Activated B cell treated with CpG ODN at 0.5 μM for 24 hours (primary cell): Measurements from ENCODE around the gene HOXC6. TPM values are rescaled to one million over a fixed set of nuclear protein-coding genes. Genes with fewer than 3 reads are reported as not detected.

Experiments
- ATAC-seq: fragments of 200-7000 bp; cut with Tn5 transposase; one replicate; pipeline ENCODE4 v1.10.0; 2021; ENCODE audit warnings: low read depth, mild to moderate bottlenecking, moderate library complexity
- CTCF ChIA-PET: fragments of 350-600 bp; sonication (Branson Sonifier 250); formaldehyde crosslinking; loops from one replicate; lab custom pipeline; 2021; ENCODE audit warnings: antibody characterized with exemption; lab: Charles Lee
- POLR2A ChIA-PET: fragments of 350-600 bp; sonication (Branson Sonifier 250); formaldehyde crosslinking; loops from one replicate; lab custom pipeline; 2021; ENCODE audit warnings: antibody characterized with exemption; lab: Charles Lee
- DNase-seq: peaks from one replicate; pipeline ENCODE4 v3.0.0; 2022
- H3K27ac Mint-ChIP-seq: one replicate; pipeline ENCODE4 v1.8.0; 2020; ENCODE audit warnings: mixed read lengths
- H3K27me3 Mint-ChIP-seq: one replicate; pipeline ENCODE4 v1.8.0; 2021; ENCODE audit warnings: mixed read lengths
- H3K36me3 Mint-ChIP-seq: one replicate; pipeline ENCODE4 v1.8.0; 2021; ENCODE audit warnings: low read depth, mixed read lengths
- H3K4me1 Mint-ChIP-seq: one replicate; pipeline ENCODE4 v1.8.0; 2021; ENCODE audit warnings: mixed read lengths
- H3K4me3 Mint-ChIP-seq: one replicate; pipeline ENCODE4 v1.8.0; 2020; ENCODE audit warnings: mild to moderate bottlenecking, mixed read lengths
- H3K9me3 Mint-ChIP-seq: one replicate; pipeline ENCODE4 v1.8.0; 2020; ENCODE audit warnings: mixed read lengths
- CTCF ChIP-seq: fragments of 200-600 bp; IDR thresholded peaks from one replicate; pipeline ENCODE4 v1.8.0; 2022; ENCODE audit warnings: antibody characterized with exemption, mild to moderate bottlenecking
- intact Hi-C: fragments of 100-400 bp; cut with micrococcal nuclease; formaldehyde crosslinking; loops from one replicate; pipeline ENCODE4 v1.15.1; 2024
- total RNA-seq: library from RNA; stranded (reverse); gene quantifications from 2 replicates; pipeline ENCODE4 v1.2.3, GENCODE V29; 2022

The HOXC6 gene
- total RNA-seq, 1 donor from 2014 or later = not detected

- H3K9me3 Mint-ChIP-seq = no peaks in the 10 kb centered on the region
- DNase-seq = no peak
- H3K4me3 Mint-ChIP-seq = no peak overlapping the region
- H3K36me3 Mint-ChIP-seq = no peaks in the 10 kb centered on the region
- H3K27ac Mint-ChIP-seq = no peak overlapping the region
- no peak for ATAC-seq
- POLR2A ChIA-PET = interaction anchor here (0.9 kb wide), 1 partner anchor 12 kb away, joined by 6 read pairs; the partner anchor contains the start of gene HOXC4
- intact Hi-C loops = no loop called here
- peaks cover 41% of the 10 kb centered on the region for H3K27me3 Mint-ChIP-seq
- CTCF ChIA-PET = no interaction called here
- no peaks in the 10 kb centered on the region for H3K4me1 Mint-ChIP-seq
- no peak for TF ChIP-seq CTCF
These were observed 37.4 kb downstream of the HOXC6 start for GRCh38 chr12:54065677-54066076.

GRCh38 chr12:54066408-54066807 is 38.2 kb downstream of the HOXC6 start:
- intact Hi-C loops = no loop called here
- POLR2A ChIA-PET = interaction anchor here (0.9 kb wide), 1 partner anchor 13 kb away, joined by 6 read pairs; the partner anchor contains the start of gene HOXC4
- ATAC-seq = no peak
- TF ChIP-seq CTCF = no peak
- Mint-ChIP-seq H3K4me1 (no peaks in the 10 kb centered on the region), H3K27me3 (peaks cover 45% of the 10 kb centered on the region), H3K4me3 (no peak overlapping the region), H3K36me3 (no peaks in the 10 kb centered on the region), H3K9me3 (no peaks in the 10 kb centered on the region), H3K27ac (no peak overlapping the region)
- DNase-seq = no peak
- CTCF ChIA-PET = interaction anchor here (1.0 kb wide), 1 partner anchor 125 kb away, joined by 3 read pairs; no protein-coding TSS in a partner anchor

GRCh38 chr12:54068418-54069070 is 40.3 kb downstream of the HOXC6 start:
- intact Hi-C loops = no loop called here
- Mint-ChIP-seq H3K4me3 (no peak overlapping the region), H3K27me3 (peaks cover 36% of the 10 kb centered on the region), H3K9me3 (no peaks in the 10 kb centered on the region), H3K36me3 (no peaks in the 10 kb centered on the region), H3K27ac (no peak overlapping the region), H3K4me1 (no peaks in the 10 kb centered on the region)
- TF ChIP-seq CTCF = no peak
- ATAC-seq = no peak
- POLR2A ChIA-PET = no interaction called here
- CTCF ChIA-PET = no interaction called here
- DNase-seq = no peak

GRCh38 chr12:54071942-54072341 is 43.7 kb downstream of the HOXC6 start:
- ATAC-seq (no peak), DNase-seq (no peak)
- CTCF ChIA-PET = no interaction called here
- POLR2A ChIA-PET = no interaction called here
- Mint-ChIP-seq H3K9me3 (no peaks in the 10 kb centered on the region), H3K4me1 (no peaks in the 10 kb centered on the region), H3K4me3 (no peak overlapping the region), H3K36me3 (no peaks in the 10 kb centered on the region), H3K27me3 (peaks cover 26% of the 10 kb centered on the region), H3K27ac (no peak overlapping the region)
- intact Hi-C loops = no loop called here
- no peak for TF ChIP-seq CTCF

- no peak for DNase-seq
- intact Hi-C loops = no loop called here
- no peaks in the 10 kb centered on the region for H3K36me3 Mint-ChIP-seq
- H3K27me3 Mint-ChIP-seq = peaks cover 18% of the 10 kb centered on the region
- TF ChIP-seq CTCF = no peak
- CTCF ChIA-PET = no interaction called here
- H3K27ac Mint-ChIP-seq = no peak overlapping the region
- H3K9me3 Mint-ChIP-seq = no peaks in the 10 kb centered on the region
- H3K4me3 Mint-ChIP-seq = no peak overlapping the region
- ATAC-seq = no peak
- POLR2A ChIA-PET = no interaction called here
- no peaks in the 10 kb centered on the region for H3K4me1 Mint-ChIP-seq
These were observed 46.1 kb downstream of the HOXC6 start for GRCh38 chr12:54074308-54074707.
